ENCODE measurements around the gene KRT20. TPM values are rescaled to one million over a fixed set of nuclear protein-coding genes. Genes with fewer than 3 reads are reported as not detected.

Gene KRT20
- total RNA-seq, 4 donors from 2014 or later, result not detected

- H3K4me1 ChIP-seq, result peaks cover 0 to 26% (median 5%) of the 10 kb centered on the region in 4 donors
- no peaks in the 10 kb centered on the region for H3K36me3 ChIP-seq
- TF ChIP-seq POLR2A (IDR thresholded peaks at IDR 0.05), result no peak
- TF ChIP-seq EP300 (IDR thresholded peaks at IDR 0.05), result no peak
- TF ChIP-seq CTCF (IDR thresholded peaks at IDR 0.05), result no peak
- no peak overlapping the region for H3K27ac ChIP-seq
- no peak overlapping the region for H3K4me3 ChIP-seq
- no peak for DNase-seq (ENCODE audit: low spot score in 2 of 2)
- WGBS, 2 donors, result 84 to 98% methylated on average over 3 of the region's 3 CpGs
- no peaks in the 10 kb centered on the region for H3K9me3 ChIP-seq
- no peaks in the 10 kb centered on the region for H3K27me3 ChIP-seq
Observed at GRCh38 chr17:40914075-40914855, 29.2 kb upstream of the KRT20 start.

- Histone ChIP-seq H3K4me1 (peaks cover 0 to 26% (median 5%) of the 10 kb centered on the region in 4 donors), H3K36me3 (no peaks in the 10 kb centered on the region), H3K27me3 (no peaks in the 10 kb centered on the region), H3K4me3 (no peak overlapping the region), H3K9me3 (no peaks in the 10 kb centered on the region), H3K27ac (no peak overlapping the region)
- WGBS, 2 donors, result 88 to 89% methylated on average over 13 of the region's 13 CpGs
- TF ChIP-seq POLR2A (IDR thresholded peaks at IDR 0.05) (no peak), CTCF (IDR thresholded peaks at IDR 0.05) (no peak), EP300 (IDR thresholded peaks at IDR 0.05) (no peak)
- no peak for DNase-seq (ENCODE audit: low spot score in 2 of 2)
Observed at GRCh38 chr17:40912486-40913210, 27.6 kb upstream of the KRT20 start.

GRCh38 chr17:40910441-40910841 is 25.4 kb upstream of the KRT20 start:
- Histone ChIP-seq H3K9me3 (no peaks in the 10 kb centered on the region), H3K36me3 (no peaks in the 10 kb centered on the region), H3K4me1 (peaks cover 0 to 26% (median 5%) of the 10 kb centered on the region in 4 donors), H3K27me3 (no peaks in the 10 kb centered on the region), H3K4me3 (no peak overlapping the region), H3K27ac (peak overlapping the region; percentile 19 to 78 (median 67))
- TF ChIP-seq CTCF (IDR thresholded peaks at IDR 0.05) (no peak), EP300 (IDR thresholded peaks at IDR 0.05) (no peak), POLR2A (IDR thresholded peaks at IDR 0.05) (no peak)
- no peak for DNase-seq (ENCODE audit: low spot score in 2 of 2)
- WGBS, 2 donors, result 23 to 28% methylated on average over 3 of the region's 3 CpGs

GRCh38 chr17:40909755-40910154 is 24.7 kb upstream of the KRT20 start:
- peaks cover 0 to 26% (median 5%) of the 10 kb centered on the region in 4 donors for H3K4me1 ChIP-seq
- H3K27ac ChIP-seq, result peak overlapping the region in 2 of 4 donors; percentile 75 to 78
- no peaks in the 10 kb centered on the region for H3K27me3 ChIP-seq
- no peak for DNase-seq (ENCODE audit: low spot score in 2 of 2)
- H3K9me3 ChIP-seq, result no peaks in the 10 kb centered on the region
- 41 to 43% methylated on average over 4 of the region's 4 CpGs for WGBS, 2 donors
- H3K4me3 ChIP-seq, result no peak overlapping the region
- H3K36me3 ChIP-seq, result no peaks in the 10 kb centered on the region
- TF ChIP-seq CTCF (IDR thresholded peaks at IDR 0.05), result no peak
- TF ChIP-seq EP300 (IDR thresholded peaks at IDR 0.05), result no peak
- no peak for TF ChIP-seq POLR2A (IDR thresholded peaks at IDR 0.05)

- peaks cover 0 to 26% (median 5%) of the 10 kb centered on the region in 4 donors for H3K4me1 ChIP-seq
- peak overlapping the region in 2 of 4 donors; percentile 75 to 78 for H3K27ac ChIP-seq
- peak; percentile 67 to 75 for DNase-seq (ENCODE audit: low spot score in 2 of 2)
- no peak overlapping the region for H3K4me3 ChIP-seq
- no peaks in the 10 kb centered on the region for H3K36me3 ChIP-seq
- 0% methylated on average over 5 of the region's 5 CpGs for WGBS, 2 donors
- no peaks in the 10 kb centered on the region for H3K9me3 ChIP-seq
- TF ChIP-seq EP300 (IDR thresholded peaks at IDR 0.05), result peak in 1 of 2 donors; percentile 32
- no peak for TF ChIP-seq POLR2A (IDR thresholded peaks at IDR 0.05)
- peak; percentile 60 to 87 (median 70) for TF ChIP-seq CTCF (IDR thresholded peaks at IDR 0.05)
- H3K27me3 ChIP-seq, result no peaks in the 10 kb centered on the region
Observed at GRCh38 chr17:40909351-40909750, 24.3 kb upstream of the KRT20 start.
